Progenitor cell of endocrine pancreas (in vitro differentiated cells): ENCODE results near the gene LDLRAD4. TPM values are rescaled to one million over a fixed set of nuclear protein-coding genes. Genes with fewer than 3 reads are reported as not detected.
A peak's percentile ranks its signal among the peaks of the same experiment; 100 is the strongest.
"Not testable (repeated sequence)": the region's sequence is repeated elsewhere in the genome, so short reads cannot be mapped to it uniquely, and the experiment has no call there.

Experiments used
- DNase-seq: peaks from one replicate; pipeline ENCODE4 v3.0.0; 2021; ENCODE audit warnings: low spot score; ENCODE audit not compliant: unreplicated experiment
- H3K27ac Mint-ChIP-seq: 2 replicates; pipeline ENCODE4 v1.8.0; 2021; ENCODE audit warnings: mild to moderate bottlenecking, moderate library complexity, mixed read lengths
- H3K27me3 Mint-ChIP-seq: 2 replicates; pipeline ENCODE4 v1.8.0; 2021; ENCODE audit warnings: mixed read lengths
- H3K36me3 Mint-ChIP-seq: 2 replicates; pipeline ENCODE4 v1.8.0; 2022; ENCODE audit warnings: mixed read lengths; ENCODE audit not compliant: insufficient read depth
- H3K4me1 Mint-ChIP-seq: 2 replicates; pipeline ENCODE4 v1.8.0; 2021; ENCODE audit warnings: low read depth, mixed read lengths
- H3K4me3 Mint-ChIP-seq: 2 replicates; pipeline ENCODE4 v1.8.0; 2021; ENCODE audit warnings: low read depth, mild to moderate bottlenecking, moderate library complexity, mixed read lengths
- H3K9me3 Mint-ChIP-seq: 2 replicates; pipeline ENCODE4 v1.8.0; 2021; ENCODE audit warnings: low read depth, mixed read lengths
- total RNA-seq: library from RNA; stranded (reverse); gene quantifications from 2 replicates; pipeline ENCODE4 v1.2.1, GENCODE V29; 2021
- TF ChIP-seq, protein P1 (sequence below): fragments of 200-600 bp; sonication (generic); IDR thresholded peaks from one replicate; pipeline ENCODE4 v1.5.0; 2021; ENCODE audit warnings: antibody characterized with exemption, mild to moderate bottlenecking; ENCODE audit not compliant: unreplicated experiment

Gene LDLRAD4
- total RNA-seq, 1 donor from 2014 or later, result 3.8 TPM

DNA sequence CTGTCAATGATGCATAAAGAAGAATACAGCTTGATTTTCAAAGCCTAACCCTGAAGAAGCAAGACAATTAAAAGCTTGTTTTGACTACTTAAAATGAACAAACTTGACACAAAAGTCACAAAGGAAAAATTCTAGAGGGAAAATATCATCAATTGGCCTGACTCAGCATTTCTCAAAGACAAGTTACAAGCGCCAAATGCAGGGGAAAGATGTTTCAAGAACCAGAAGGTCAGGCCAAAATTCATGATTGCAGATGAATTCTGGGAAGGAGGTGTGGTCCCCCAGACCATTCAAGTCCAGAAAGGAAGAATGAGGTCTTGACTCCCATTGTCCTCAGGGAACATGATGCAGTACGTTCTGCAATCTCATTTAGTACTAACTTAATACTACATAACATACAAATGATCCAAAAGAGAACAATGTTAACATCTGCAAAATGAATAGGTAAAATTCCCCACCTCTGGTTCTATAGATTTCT, 443.3 kb downstream of the LDLRAD4 start:
- no peaks in the 10 kb centered on the region for H3K4me1 Mint-ChIP-seq
- H3K36me3 Mint-ChIP-seq, result no peaks in the 10 kb centered on the region
- no peak overlapping the region for H3K4me3 Mint-ChIP-seq
- no peak for DNase-seq
- TF ChIP-seq, protein P1, sequence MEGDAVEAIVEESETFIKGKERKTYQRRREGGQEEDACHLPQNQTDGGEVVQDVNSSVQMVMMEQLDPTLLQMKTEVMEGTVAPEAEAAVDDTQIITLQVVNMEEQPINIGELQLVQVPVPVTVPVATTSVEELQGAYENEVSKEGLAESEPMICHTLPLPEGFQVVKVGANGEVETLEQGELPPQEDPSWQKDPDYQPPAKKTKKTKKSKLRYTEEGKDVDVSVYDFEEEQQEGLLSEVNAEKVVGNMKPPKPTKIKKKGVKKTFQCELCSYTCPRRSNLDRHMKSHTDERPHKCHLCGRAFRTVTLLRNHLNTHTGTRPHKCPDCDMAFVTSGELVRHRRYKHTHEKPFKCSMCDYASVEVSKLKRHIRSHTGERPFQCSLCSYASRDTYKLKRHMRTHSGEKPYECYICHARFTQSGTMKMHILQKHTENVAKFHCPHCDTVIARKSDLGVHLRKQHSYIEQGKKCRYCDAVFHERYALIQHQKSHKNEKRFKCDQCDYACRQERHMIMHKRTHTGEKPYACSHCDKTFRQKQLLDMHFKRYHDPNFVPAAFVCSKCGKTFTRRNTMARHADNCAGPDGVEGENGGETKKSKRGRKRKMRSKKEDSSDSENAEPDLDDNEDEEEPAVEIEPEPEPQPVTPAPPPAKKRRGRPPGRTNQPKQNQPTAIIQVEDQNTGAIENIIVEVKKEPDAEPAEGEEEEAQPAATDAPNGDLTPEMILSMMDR, result no peak
- no peaks in the 10 kb centered on the region for H3K9me3 Mint-ChIP-seq
- no peaks in the 10 kb centered on the region for H3K27me3 Mint-ChIP-seq
- H3K27ac Mint-ChIP-seq, result no peak overlapping the region

DNA sequence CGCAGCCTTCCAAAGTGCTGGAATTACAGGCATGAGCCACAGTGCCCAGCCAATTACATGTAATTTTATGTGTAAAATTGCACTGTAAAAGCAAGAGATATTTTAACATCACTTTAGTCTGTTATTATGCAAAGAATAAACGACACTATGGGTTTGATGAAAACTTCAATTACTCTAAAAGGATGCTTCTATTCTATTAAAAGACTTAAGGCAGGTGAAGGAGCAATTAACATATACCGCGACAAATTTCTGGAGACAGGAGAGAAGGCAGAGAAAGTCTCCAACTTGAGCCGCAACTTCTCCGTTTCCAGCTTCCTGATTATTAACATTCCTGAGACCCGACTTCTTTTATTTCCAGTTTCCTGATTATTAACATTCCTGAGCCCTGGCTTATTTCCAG, 454.1 kb downstream of the LDLRAD4 start:
- Mint-ChIP-seq H3K4me1 (no peaks in the 10 kb centered on the region), H3K27me3 (no peaks in the 10 kb centered on the region), H3K36me3 (peaks cover 10% of the 10 kb centered on the region), H3K27ac (peak overlapping the region; percentile 96), H3K4me3 (no peak overlapping the region), H3K9me3 (peaks cover 6% of the 10 kb centered on the region)
- TF ChIP-seq, protein P1, result no peak
- no peak for DNase-seq

DNA sequence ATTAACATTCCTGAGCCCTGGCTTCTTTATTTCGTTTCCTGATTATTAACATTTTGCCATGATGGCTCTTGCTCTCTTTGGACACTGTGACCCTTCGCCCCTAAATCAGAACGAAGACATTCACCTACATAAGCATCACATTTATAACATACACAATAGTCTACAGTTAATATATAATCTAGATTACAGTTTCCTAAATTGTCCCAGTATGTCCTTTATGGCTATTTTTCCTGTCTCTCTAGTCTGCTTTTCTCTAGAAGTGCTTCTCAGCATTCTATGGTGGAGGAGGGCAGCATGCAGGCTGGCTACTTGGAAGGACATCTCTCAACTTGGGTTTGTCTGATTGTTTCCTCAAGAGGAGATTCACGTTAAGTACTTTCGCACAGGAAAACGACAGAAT, 457.9 kb downstream of the LDLRAD4 start:
- Mint-ChIP-seq H3K9me3 (peaks cover 6% of the 10 kb centered on the region), H3K4me3 (no peak overlapping the region), H3K27ac (peak overlapping the region; percentile 86), H3K27me3 (no peaks in the 10 kb centered on the region), H3K36me3 (peaks cover 7% of the 10 kb centered on the region), H3K4me1 (no peaks in the 10 kb centered on the region)
- TF ChIP-seq, protein P1, result no peak
- DNase-seq, result no peak

DNA sequence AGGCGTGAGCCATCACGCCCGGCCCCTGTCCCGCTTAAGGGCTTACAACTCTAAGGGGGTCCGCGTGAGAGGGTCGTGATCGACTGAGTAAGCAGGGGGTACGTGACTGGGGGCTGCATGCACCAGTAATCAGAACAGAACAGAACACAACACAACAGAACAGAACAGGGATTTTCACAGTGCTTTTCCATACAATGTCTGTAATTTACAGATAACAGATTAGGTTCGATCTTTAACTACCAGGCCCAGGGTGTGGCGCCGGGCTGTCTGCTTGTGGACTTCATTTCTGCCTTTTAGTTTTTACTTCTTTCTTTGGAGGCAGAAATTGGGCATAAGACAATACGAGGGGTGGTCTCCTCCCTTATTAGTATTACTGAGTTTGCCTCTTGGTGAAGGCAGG, 458.8 kb downstream of the LDLRAD4 start:
- not testable (repeated sequence) for H3K27me3 Mint-ChIP-seq, H3K4me3 Mint-ChIP-seq, H3K27ac Mint-ChIP-seq, H3K9me3 Mint-ChIP-seq, DNase-seq, H3K4me1 Mint-ChIP-seq, H3K36me3 Mint-ChIP-seq

DNA sequence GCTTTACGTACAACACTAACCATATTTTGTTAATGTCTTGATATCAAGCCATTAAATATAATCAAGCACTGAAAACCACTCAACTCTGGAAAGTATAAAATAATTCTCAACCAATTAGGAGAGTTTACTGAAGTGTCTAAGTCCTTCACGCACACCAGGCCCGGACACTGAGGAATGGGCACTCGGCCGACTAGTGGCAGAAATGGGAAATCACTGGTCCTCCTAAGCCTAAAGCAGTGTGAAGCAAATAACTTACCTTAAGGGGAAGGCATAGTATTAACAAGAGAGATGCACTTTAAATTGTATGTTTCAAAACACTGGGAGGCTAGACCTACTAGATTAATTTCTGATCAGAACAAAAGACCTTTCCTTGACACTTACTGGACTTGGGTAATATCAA, 462.1 kb downstream of the LDLRAD4 start:
- TF ChIP-seq, protein P1, result peak; percentile 71
- DNase-seq, result peak; percentile 18
- Mint-ChIP-seq H3K4me3 (no peak overlapping the region), H3K36me3 (peaks cover 7% of the 10 kb centered on the region), H3K4me1 (peaks cover 8% of the 10 kb centered on the region), H3K27ac (no peak overlapping the region), H3K9me3 (peaks cover 9% of the 10 kb centered on the region), H3K27me3 (no peaks in the 10 kb centered on the region)

DNA sequence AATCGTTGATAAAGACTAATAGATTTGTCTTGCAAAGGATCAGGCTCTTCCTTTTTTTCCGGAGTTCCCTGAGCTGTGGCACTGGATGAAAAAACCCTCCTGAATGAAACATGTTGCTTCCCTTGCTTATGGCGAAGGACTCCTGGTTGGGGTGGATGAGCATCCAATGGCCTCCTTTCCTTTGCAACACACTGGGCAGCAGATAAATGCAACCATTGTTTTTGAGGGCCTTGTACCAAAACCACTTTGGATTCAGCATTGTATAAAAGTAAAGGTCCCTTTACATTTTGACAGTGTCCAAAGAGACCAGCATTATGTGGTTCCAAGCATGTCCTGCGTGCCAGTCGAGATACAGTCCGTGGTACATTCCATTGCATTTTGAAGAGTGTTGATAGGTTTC, 463.1 kb downstream of the LDLRAD4 start:
- Mint-ChIP-seq H3K4me1 (peaks cover 10% of the 10 kb centered on the region), H3K36me3 (peaks cover 3% of the 10 kb centered on the region), H3K27ac (no peak overlapping the region), H3K4me3 (no peak overlapping the region), H3K9me3 (peaks cover 4% of the 10 kb centered on the region), H3K27me3 (no peaks in the 10 kb centered on the region)
- DNase-seq, result no peak
- TF ChIP-seq, protein P1, result no peak
